Measurements from ENCODE around the gene HIBADH.
"Not testable (repeated sequence)": the region's sequence is repeated elsewhere in the genome, so short reads cannot be mapped to it uniquely, and the experiment has no call there.

Gene HIBADH

DNA sequence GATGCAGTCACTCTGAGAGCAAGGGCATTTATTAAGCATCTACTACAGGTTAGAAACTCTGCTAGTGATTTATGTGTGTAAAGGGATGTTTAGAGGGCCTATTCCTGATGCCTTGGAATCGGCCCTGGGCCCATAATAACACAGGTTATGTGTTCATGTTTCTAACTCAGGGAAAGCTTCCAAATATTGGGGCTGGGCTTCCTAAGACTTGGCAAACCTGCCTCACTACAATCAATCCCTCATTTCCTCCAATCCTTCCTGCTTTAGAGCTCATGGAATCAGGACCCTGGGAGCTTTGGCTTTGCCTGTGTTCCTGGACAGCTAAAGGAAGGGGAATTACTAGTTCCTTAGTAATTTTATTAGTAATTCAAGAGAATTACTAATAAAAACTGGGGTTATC is 148.8 kb downstream of the HIBADH start:
- TF ChIP-seq, protein P1, sequence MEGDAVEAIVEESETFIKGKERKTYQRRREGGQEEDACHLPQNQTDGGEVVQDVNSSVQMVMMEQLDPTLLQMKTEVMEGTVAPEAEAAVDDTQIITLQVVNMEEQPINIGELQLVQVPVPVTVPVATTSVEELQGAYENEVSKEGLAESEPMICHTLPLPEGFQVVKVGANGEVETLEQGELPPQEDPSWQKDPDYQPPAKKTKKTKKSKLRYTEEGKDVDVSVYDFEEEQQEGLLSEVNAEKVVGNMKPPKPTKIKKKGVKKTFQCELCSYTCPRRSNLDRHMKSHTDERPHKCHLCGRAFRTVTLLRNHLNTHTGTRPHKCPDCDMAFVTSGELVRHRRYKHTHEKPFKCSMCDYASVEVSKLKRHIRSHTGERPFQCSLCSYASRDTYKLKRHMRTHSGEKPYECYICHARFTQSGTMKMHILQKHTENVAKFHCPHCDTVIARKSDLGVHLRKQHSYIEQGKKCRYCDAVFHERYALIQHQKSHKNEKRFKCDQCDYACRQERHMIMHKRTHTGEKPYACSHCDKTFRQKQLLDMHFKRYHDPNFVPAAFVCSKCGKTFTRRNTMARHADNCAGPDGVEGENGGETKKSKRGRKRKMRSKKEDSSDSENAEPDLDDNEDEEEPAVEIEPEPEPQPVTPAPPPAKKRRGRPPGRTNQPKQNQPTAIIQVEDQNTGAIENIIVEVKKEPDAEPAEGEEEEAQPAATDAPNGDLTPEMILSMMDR (IDR thresholded peaks at IDR 0.05; ENCODE audit: insufficient read depth, low read length): no peak
- TF ChIP-seq, protein P2, sequence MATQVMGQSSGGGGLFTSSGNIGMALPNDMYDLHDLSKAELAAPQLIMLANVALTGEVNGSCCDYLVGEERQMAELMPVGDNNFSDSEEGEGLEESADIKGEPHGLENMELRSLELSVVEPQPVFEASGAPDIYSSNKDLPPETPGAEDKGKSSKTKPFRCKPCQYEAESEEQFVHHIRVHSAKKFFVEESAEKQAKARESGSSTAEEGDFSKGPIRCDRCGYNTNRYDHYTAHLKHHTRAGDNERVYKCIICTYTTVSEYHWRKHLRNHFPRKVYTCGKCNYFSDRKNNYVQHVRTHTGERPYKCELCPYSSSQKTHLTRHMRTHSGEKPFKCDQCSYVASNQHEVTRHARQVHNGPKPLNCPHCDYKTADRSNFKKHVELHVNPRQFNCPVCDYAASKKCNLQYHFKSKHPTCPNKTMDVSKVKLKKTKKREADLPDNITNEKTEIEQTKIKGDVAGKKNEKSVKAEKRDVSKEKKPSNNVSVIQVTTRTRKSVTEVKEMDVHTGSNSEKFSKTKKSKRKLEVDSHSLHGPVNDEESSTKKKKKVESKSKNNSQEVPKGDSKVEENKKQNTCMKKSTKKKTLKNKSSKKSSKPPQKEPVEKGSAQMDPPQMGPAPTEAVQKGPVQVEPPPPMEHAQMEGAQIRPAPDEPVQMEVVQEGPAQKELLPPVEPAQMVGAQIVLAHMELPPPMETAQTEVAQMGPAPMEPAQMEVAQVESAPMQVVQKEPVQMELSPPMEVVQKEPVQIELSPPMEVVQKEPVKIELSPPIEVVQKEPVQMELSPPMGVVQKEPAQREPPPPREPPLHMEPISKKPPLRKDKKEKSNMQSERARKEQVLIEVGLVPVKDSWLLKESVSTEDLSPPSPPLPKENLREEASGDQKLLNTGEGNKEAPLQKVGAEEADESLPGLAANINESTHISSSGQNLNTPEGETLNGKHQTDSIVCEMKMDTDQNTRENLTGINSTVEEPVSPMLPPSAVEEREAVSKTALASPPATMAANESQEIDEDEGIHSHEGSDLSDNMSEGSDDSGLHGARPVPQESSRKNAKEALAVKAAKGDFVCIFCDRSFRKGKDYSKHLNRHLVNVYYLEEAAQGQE (IDR thresholded peaks at IDR 0.05; ENCODE audit: insufficient replicate concordance, low read depth): no peak
- no peak for TF ChIP-seq SPI1 (IDR thresholded peaks at IDR 0.05; ENCODE audit: borderline replicate concordance, low read depth)
- no peak for TF ChIP-seq GABPA (IDR thresholded peaks at IDR 0.05; ENCODE audit: low read depth)
- TF ChIP-seq POLR2AphosphoS5 (IDR thresholded peaks at IDR 0.05; ENCODE audit: low read depth): no peak
- Histone ChIP-seq H3K4me3 (replicated peaks; ENCODE audit: insufficient read depth, low read length) (no peak overlapping the region), H3K27ac (replicated peaks) (no peak overlapping the region), H3K27me3 (ENCODE audit: insufficient read depth, poor library complexity, severe bottlenecking) (no peaks in the 10 kb centered on the region)
- no peak for DNase-seq (ENCODE audit: low read depth in 1 of 2, low spot score in 1 of 2)

DNA sequence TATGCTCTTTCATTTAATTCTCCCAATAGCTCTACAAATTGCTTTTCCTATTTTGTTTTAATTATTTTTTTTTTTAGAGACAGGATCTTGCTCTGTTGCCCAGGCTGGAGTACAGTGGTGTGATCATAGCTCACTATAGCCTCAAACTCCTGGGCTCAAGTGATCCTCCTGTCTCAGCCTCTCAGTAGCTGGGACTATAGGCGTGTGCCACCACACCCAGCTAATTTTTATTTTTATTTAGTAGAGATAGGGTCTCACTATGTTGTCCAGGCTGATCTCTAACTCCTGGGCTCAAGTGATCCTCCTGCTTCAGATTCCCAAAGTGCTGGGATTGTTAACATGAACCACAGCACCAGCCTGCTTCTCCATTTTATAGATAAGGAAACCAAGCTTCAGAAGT is 151.3 kb downstream of the HIBADH start:
- H3K27me3 ChIP-seq (ENCODE audit: insufficient read depth, poor library complexity, severe bottlenecking); H3K4me3 ChIP-seq (replicated peaks; ENCODE audit: insufficient read depth, low read length); H3K27ac ChIP-seq (replicated peaks); DNase-seq (ENCODE audit: low read depth in 1 of 2, low spot score in 1 of 2): not testable (repeated sequence)

DNA sequence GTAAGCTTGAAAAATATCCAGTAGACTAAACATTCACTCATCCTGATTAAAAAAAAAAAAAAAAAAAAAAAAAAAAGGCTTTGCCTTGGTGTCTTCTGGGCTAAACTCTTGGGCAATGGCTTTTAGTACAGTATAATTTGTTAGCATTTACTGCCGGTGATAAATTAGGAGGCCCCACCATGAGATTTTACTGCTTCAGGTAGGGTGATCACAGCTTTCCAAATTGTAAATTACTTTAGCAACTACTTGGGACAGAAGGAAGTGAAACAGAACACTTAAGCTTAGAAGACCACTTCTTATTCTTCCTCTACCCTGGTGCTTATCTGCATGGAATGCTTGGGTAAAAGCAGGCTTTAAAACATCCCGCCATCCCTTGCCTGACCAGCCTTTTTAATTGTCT is 152.1 kb downstream of the HIBADH start:
- Histone ChIP-seq H3K27ac (replicated peaks) (no peak overlapping the region), H3K4me3 (replicated peaks; ENCODE audit: insufficient read depth, low read length) (no peak overlapping the region), H3K27me3 (ENCODE audit: insufficient read depth, poor library complexity, severe bottlenecking) (no peaks in the 10 kb centered on the region)
- no peak for TF ChIP-seq POLR2AphosphoS5 (IDR thresholded peaks at IDR 0.05; ENCODE audit: low read depth)
- TF ChIP-seq, protein P2 (IDR thresholded peaks at IDR 0.05; ENCODE audit: insufficient replicate concordance, low read depth): no peak
- TF ChIP-seq, protein P1 (IDR thresholded peaks at IDR 0.05; ENCODE audit: insufficient read depth, low read length): no peak
- TF ChIP-seq GABPA (IDR thresholded peaks at IDR 0.05; ENCODE audit: low read depth): no peak
- no peak for TF ChIP-seq SPI1 (IDR thresholded peaks at IDR 0.05; ENCODE audit: borderline replicate concordance, low read depth)
- DNase-seq (ENCODE audit: low read depth in 1 of 2, low spot score in 1 of 2): no peak

DNA sequence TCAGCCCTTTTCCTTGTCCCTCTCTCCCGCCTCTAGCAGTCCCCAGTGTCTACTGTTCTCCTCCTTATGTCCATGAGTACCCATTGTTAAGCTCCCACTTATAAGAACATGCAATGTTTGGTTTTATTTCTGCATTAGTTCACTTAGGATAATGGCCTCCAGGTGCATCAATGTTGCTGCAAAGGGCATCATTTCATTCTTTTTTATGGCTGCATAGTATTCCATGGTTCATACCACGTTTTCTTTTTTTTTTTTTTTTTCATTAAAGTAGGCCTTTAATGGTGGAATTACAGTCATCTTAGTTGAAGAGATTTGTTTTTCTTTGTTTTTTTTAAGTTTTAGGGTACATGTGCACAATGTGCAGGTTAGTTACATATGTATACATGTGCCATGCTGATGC is 160.8 kb downstream of the HIBADH start:
- not testable (repeated sequence) for H3K27ac ChIP-seq (replicated peaks); DNase-seq (ENCODE audit: low read depth in 1 of 2, low spot score in 1 of 2); H3K27me3 ChIP-seq (ENCODE audit: insufficient read depth, poor library complexity, severe bottlenecking); H3K4me3 ChIP-seq (replicated peaks; ENCODE audit: insufficient read depth, low read length)

DNA sequence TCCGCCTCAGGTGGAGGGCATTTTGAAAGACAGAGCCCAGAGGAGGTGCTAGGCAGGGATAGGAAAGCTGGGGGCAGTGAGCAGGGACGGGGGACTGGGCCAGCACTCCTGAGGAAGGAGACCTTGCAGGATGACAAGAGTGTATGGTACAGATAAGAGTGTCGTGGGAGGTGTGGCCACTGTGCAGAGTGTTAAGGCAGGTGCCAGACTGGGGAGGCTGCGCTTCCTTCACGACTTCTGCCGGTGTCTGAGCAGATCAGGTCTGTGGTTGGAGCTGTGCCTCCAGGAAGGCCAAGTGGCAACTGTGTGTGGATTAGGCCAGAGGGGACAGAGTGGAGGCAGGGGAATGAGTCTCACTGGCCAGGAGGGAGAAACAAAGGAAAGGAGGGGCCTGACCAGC is 161.7 kb downstream of the HIBADH start:
- TF ChIP-seq GABPA (IDR thresholded peaks at IDR 0.05; ENCODE audit: low read depth): no peak
- no peak for DNase-seq (ENCODE audit: low read depth in 1 of 2, low spot score in 1 of 2)
- Histone ChIP-seq H3K4me3 (replicated peaks; ENCODE audit: insufficient read depth, low read length) (no peak overlapping the region), H3K27ac (replicated peaks) (no peak overlapping the region), H3K27me3 (ENCODE audit: insufficient read depth, poor library complexity, severe bottlenecking) (no peaks in the 10 kb centered on the region)
